Endothelial cell (in vitro differentiated cells): ENCODE measurements around the gene NAA38. TPM values are rescaled to one million over a fixed set of nuclear protein-coding genes. Genes with fewer than 3 reads are reported as not detected.

Experiments
- DNase-seq: peaks from one replicate; pipeline ENCODE4 v3.0.0; 2021; ENCODE audit warnings: low spot score
- H3K27ac Mint-ChIP-seq: one replicate; pipeline ENCODE4 v1.8.0; 2021; ENCODE audit warnings: mixed read lengths, inconsistent platforms; ENCODE audit not compliant: unreplicated experiment
- H3K27me3 Mint-ChIP-seq: one replicate; pipeline ENCODE4 v1.8.0; 2021; ENCODE audit warnings: mild to moderate bottlenecking, moderate library complexity, mixed read lengths, inconsistent platforms; ENCODE audit not compliant: unreplicated experiment
- H3K36me3 Mint-ChIP-seq: one replicate; pipeline ENCODE4 v1.8.0; 2021; ENCODE audit warnings: mild to moderate bottlenecking, low read depth, mixed read lengths, inconsistent platforms; ENCODE audit not compliant: unreplicated experiment
- H3K4me1 Mint-ChIP-seq: one replicate; pipeline ENCODE4 v1.8.0; 2021; ENCODE audit warnings: mild to moderate bottlenecking, mixed read lengths, inconsistent platforms; ENCODE audit not compliant: unreplicated experiment
- H3K4me3 Mint-ChIP-seq: one replicate; pipeline ENCODE4 v1.8.0; 2021; ENCODE audit warnings: mild to moderate bottlenecking, mixed read lengths, inconsistent platforms; ENCODE audit not compliant: unreplicated experiment
- H3K9me3 Mint-ChIP-seq: one replicate; pipeline ENCODE4 v1.8.0; 2021; ENCODE audit warnings: mixed read lengths, inconsistent platforms; ENCODE audit not compliant: unreplicated experiment
- total RNA-seq: library from RNA; stranded (reverse); fragmentation: NEBNext Ultra II Directional; extraction: Animal tissue kit (Norgen Biotek cat#: 25700); gene quantifications from one replicate; pipeline ENCODE4 v1.2.1, GENCODE V29; 2021; ENCODE audit not compliant: unreplicated experiment
- TF ChIP-seq, protein P1 (sequence below): fragments of 200-600 bp; sonication (generic); IDR thresholded peaks from one replicate; pipeline ENCODE4 v1.5.0; 2021; ENCODE audit warnings: antibody characterized with exemption; ENCODE audit not compliant: unreplicated experiment

NAA38 gene
- total RNA-seq, 1 donor from 2014 or later = 97.9 TPM

DNA sequence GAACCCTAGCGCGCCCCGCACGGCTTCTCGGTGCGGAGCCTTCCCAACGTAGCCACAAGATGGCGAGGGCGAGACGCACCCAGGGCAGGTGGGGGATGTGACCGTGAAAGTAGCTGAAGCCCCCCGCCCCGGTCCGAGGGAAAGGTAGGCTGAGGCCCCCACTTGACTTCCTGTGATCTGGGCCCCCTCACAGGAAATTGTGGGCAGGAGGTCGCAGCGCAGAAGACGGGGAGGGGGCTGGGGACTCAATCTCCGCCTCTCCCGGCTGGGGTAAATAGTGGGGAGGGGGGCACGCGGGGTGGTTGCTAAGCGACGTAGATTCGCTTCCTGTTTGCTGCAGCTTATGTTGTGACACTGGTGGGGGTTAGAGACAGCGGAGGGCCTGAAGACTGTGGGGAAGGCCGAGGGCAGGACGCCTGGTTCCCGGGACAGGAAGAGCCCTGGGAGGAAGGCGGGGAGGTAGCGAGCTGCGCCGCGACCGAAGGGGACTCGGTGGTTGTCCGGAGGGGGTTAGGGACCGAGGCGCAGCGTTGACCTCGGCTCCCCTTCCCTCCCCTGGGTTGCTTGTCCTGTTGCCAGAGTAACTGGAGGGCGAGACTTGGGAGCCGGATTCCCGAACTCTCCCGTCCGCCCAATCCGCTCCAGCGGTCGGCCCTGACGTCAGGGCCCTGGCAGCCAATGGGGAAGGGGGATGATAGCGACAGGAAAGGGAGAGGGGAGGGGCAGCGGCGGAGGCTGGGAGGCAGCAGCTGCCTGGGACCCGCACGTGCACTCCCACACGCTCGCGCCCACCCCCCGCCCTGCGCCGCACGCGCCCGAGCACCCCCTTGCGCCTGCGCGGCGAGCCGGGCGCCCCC is 22.2 kb downstream of the NAA38 start:
- H3K9me3 Mint-ChIP-seq = no peaks in the 10 kb centered on the region
- peaks cover 2% of the 10 kb centered on the region for H3K36me3 Mint-ChIP-seq
- H3K4me1 Mint-ChIP-seq = peaks cover 42% of the 10 kb centered on the region
- DNase-seq = peak; percentile 96
- H3K27ac Mint-ChIP-seq = peak overlapping the region; percentile 99
- H3K27me3 Mint-ChIP-seq = peaks cover 41% of the 10 kb centered on the region
- TF ChIP-seq, protein P1, sequence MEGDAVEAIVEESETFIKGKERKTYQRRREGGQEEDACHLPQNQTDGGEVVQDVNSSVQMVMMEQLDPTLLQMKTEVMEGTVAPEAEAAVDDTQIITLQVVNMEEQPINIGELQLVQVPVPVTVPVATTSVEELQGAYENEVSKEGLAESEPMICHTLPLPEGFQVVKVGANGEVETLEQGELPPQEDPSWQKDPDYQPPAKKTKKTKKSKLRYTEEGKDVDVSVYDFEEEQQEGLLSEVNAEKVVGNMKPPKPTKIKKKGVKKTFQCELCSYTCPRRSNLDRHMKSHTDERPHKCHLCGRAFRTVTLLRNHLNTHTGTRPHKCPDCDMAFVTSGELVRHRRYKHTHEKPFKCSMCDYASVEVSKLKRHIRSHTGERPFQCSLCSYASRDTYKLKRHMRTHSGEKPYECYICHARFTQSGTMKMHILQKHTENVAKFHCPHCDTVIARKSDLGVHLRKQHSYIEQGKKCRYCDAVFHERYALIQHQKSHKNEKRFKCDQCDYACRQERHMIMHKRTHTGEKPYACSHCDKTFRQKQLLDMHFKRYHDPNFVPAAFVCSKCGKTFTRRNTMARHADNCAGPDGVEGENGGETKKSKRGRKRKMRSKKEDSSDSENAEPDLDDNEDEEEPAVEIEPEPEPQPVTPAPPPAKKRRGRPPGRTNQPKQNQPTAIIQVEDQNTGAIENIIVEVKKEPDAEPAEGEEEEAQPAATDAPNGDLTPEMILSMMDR = peak; percentile 67
- H3K4me3 Mint-ChIP-seq = peak overlapping the region; percentile 92

DNA sequence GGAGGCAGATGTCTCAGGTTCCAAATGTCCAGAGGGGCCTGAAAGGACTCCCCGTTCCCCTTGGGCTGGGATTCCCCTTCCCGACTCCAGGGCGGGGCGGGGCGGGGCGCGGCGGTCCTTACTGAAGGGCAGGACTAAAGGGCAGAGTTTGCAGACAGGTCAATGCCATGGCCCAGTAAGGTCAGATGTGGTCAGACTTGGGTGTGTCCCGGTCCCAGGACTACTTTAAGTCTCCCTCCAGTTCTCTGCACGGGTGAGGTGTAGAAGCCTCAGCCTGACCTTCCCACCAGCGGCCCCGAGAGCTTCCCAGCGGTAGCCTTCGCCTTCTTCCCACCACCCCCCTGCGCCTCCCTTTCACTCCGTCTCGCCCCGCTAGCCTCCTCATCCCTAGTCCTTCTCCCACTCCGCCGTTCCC is 22.8 kb downstream of the NAA38 start:
- no peak for DNase-seq
- H3K4me3 Mint-ChIP-seq = peak overlapping the region; percentile 92
- H3K27me3 Mint-ChIP-seq = peaks cover 41% of the 10 kb centered on the region

DNA sequence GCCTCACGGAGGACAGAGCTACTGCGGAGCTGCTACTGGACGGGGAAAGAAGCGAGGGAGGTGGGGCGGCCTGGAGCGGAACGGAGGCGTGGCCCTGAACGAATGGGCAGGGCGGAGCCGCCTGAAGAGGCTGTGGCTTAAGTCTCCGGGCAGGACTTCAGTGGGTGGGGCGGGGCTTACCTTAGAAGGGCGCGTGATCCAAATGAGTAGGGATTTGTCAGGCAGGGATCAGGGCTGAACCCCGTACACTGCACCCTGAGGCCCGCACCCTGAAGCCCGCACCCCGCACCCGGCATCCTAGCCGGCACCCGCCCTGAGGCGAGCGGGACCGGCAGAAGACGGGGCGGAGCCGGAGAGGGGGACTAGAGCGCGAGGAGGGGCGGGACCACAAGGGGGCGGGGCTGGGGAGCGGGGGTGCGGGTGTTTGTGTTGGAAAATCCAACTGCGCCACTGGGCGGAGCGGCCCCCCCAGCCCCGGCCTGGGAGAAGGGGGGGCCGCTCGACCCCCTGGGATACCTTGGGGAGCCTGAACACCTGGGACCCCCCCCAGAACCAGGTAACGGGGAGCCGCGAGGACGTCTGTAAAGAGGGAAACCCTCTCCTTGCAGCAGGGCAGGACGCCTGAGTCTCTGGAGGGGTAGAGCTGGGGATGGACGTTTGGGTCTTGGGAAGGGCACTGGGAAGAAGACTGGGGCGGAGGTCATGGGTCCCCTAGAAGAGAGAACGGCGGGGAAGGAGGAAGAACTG is 23.4 kb downstream of the NAA38 start, which contains the start of gene KDM6B:
KDM6B (plus strand) TSS at position 423 of the 747 bp plus-strand sequence. CDS start 11,338 bp downstream, outside the sequence.
- DNase-seq = peak; percentile 85
- H3K36me3 Mint-ChIP-seq = no peaks in the 10 kb centered on the region
- H3K27ac Mint-ChIP-seq = peak within 1 kb of the TSS; percentile 99
- H3K9me3 Mint-ChIP-seq = no peaks in the 10 kb centered on the region
- H3K4me3 Mint-ChIP-seq = peak within 1 kb of the TSS; percentile 92
- H3K27me3 Mint-ChIP-seq = peaks cover 41% of the 10 kb centered on the region
- H3K4me1 Mint-ChIP-seq = peaks cover 30% of the 10 kb centered on the region
- TF ChIP-seq, protein P1 = no peak

More for the DNA sequence above, 22.8 kb downstream of the NAA38 start:
- Mint-ChIP-seq H3K36me3 (no peaks in the 10 kb centered on the region), H3K27ac (peak overlapping the region; percentile 99), H3K4me1 (peaks cover 36% of the 10 kb centered on the region), H3K9me3 (no peaks in the 10 kb centered on the region)
- TF ChIP-seq, protein P1 = no peak

DNA sequence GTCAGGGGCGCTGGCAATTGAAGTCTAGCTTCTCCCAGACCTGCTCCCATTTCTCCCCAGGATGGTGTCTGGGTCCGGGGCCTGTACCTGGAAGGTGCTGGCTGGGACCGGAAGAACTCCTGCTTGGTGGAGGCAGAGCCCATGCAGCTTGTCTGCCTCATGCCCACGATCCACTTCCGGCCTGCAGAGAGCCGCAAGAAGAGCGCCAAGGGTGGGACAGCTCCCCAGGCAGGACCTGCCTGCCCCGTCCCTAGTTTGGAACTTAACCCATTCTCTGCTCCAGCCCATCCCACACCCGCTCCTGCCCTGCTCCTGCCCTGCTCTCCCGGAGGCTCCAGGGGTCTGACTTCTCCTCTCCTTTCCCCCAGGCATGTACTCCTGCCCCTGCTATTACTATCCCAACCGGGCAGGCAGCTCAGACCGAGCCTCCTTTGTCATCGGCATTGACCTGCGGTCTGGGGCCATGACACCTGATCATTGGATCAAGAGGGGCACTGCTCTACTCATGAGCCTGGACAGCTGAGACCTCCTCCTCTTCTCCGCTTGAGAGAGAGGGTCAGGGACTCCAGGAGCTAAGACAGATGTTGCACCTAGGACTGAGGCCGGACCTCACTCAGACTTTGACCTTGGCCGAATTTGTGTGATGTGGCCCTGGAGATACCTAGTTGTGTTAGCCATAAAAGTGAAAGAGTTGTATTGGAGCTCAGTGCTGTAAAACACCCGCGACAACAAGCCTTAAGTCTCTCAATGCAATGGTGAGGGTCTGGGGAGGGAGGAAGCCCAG is 24.2 kb downstream of the NAA38 start:
- no peaks in the 10 kb centered on the region for H3K36me3 Mint-ChIP-seq
- TF ChIP-seq, protein P1 = no peak
- peaks cover 36% of the 10 kb centered on the region for H3K27me3 Mint-ChIP-seq
- DNase-seq = no peak
- no peaks in the 10 kb centered on the region for H3K9me3 Mint-ChIP-seq
- peak overlapping the region; percentile 88 for H3K4me3 Mint-ChIP-seq
- peak overlapping the region; percentile 92 for H3K27ac Mint-ChIP-seq
- H3K4me1 Mint-ChIP-seq = peaks cover 24% of the 10 kb centered on the region
